Stomach smooth muscle (tissue), 2 donors: ENCODE measurements around the gene PCSK2.

Experiments used
- H3K27ac ChIP-seq: one replicate; pipeline ENCODE4 v1.7.0; 2013; ENCODE audit warnings: mild to moderate bottlenecking, low read length, inconsistent platforms
- H3K27me3 ChIP-seq, 2 donors: one replicate each; pipeline ENCODE4 v1.7.0; 2013; ENCODE audit warnings: low read length in 2 of 2; ENCODE audit not compliant: insufficient read depth in 2 of 2, control insufficient read depth in 1 of 2
- H3K36me3 ChIP-seq, 2 donors: one replicate each; pipeline ENCODE4 v1.7.0; 2013; ENCODE audit warnings: low read length in 2 of 2; ENCODE audit not compliant: control insufficient read depth in 2 of 2, insufficient read depth in 2 of 2
- H3K4me1 ChIP-seq: one replicate; pipeline ENCODE4 v1.7.0; 2013; ENCODE audit warnings: low read length; ENCODE audit not compliant: control insufficient read depth, insufficient read depth
- H3K4me3 ChIP-seq, 2 donors: one replicate each; pipeline ENCODE4 v1.7.0; 2013; ENCODE audit warnings: low read length in 2 of 2
- H3K9ac ChIP-seq, 2 donors: one replicate each; pipeline ENCODE4 v1.7.0; 2013; ENCODE audit warnings: low read length in 2 of 2, mild to moderate bottlenecking in 1 of 2
- H3K9me3 ChIP-seq, 2 donors: one replicate each; pipeline ENCODE4 v1.7.0; 2013; ENCODE audit warnings: low read length in 2 of 2; ENCODE audit not compliant: control insufficient read depth in 2 of 2
- donor health status: healthy.
- donor health status: Pancreatic carcinoma.

PCSK2 gene

DNA sequence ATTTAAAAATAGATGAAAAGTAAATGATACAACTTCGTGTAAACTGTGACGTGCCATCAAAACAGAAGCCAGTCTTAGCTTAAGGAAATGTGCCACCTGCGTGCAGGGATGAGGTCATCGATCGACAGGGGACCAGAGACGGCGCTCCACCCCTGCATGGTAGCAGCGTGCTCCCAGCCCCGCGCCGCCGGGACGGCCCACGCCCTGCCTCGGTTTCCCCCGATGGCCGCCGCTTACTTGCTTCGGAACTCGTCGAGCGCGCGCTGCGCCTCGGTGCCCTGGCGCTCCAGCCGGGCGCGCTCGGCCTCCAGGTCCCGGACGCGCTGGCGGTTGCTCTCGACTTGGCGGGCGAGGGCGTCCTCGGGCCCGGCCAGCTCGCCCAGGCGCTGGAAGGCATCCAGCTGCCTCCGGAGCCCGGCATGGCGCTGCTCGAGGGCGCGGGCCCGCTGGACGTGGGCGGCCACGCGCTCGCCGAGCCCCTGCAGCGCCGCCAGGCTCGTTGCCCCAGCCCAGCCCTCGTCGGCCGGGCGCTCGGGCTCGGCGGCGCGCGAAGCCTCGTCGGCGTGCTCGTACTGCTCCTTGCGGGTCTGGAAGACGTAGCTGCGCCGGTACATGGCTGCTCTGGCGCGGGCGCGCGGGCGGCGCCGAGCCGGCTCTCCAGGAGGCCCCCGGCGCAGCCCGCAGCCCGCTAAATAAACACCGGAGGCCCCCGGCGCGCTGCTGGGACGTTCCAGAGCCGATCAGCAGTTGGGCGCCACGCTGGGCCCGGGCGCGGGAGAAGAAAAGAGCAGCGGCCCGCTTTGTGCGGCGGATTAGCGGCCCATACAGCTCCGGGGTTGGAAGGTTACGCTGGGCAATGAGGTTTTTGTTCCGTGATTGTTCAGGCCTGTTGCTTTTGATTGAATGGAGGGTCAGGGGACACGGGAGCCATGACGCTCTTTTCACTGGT is 304.1 kb downstream of the PCSK2 start, which contains the start of gene BFSP1:
Gene BFSP1 (minus strand): TSS at position 664 of the 949 bp plus-strand sequence. CDS start 50 bp downstream, at position 614.
- Histone ChIP-seq H3K4me1 (peaks cover 15% of the 10 kb centered on the region), H3K36me3 (no peaks in the 10 kb centered on the region), H3K27ac (peak within 1 kb of the TSS; percentile 80), H3K27me3 (no peaks in the 10 kb centered on the region), H3K4me3 (peak within 1 kb of the TSS; percentile 28 to 76), H3K9ac (peak within 1 kb of the TSS; percentile 39 to 71), H3K9me3 (no peaks in the 10 kb centered on the region)

DNA sequence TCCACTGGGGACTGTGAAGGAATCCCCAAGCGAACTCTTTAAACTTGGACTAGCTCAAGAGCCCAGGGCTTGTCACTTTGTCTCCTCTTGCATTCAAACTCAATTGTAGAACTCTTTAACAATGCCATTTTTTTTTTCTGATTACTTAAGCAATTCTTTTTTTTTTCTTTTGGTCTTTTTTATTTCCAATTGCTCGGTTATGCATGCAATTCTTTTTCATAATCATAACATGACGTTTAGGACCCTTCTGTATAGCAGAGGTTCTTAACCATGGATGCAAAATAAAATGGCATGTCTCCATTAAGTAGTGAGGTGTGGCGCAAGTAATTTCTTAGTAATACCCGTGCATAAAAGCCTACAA is 304.8 kb downstream of the PCSK2 start:
- no peaks in the 10 kb centered on the region for H3K27me3 ChIP-seq
- H3K4me3 ChIP-seq: peak overlapping the region; percentile 28 to 76
- peak overlapping the region; percentile 34 to 71 for H3K9ac ChIP-seq
- H3K9me3 ChIP-seq: no peaks in the 10 kb centered on the region
- H3K27ac ChIP-seq: peak overlapping the region; percentile 80
- H3K4me1 ChIP-seq: peaks cover 15% of the 10 kb centered on the region
- H3K36me3 ChIP-seq: no peaks in the 10 kb centered on the region

DNA sequence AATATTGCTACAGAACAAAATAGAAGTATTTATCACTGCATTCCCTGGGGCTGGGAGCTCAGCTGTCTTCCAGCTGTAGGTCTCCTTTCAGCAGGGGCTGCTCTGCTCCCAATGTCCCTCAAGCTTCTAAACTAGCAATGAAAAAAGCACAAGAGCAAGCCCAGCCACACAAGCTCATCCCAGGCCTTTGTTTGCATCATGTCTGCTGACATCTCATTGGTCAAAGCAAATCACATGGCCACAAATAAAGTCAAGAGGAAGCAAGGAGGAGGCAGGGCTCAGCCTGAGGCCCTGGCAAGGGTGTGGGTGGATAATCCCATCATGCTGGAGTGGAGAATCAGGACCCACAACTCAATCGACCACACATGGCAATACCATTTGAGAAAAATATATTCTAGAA is 306.6 kb downstream of the PCSK2 start:
- no peaks in the 10 kb centered on the region for H3K36me3 ChIP-seq
- H3K27me3 ChIP-seq: no peaks in the 10 kb centered on the region
- no peaks in the 10 kb centered on the region for H3K9me3 ChIP-seq
- H3K4me1 ChIP-seq: peaks cover 22% of the 10 kb centered on the region
- no peak overlapping the region for H3K9ac ChIP-seq
- no peak overlapping the region for H3K27ac ChIP-seq
- no peak overlapping the region for H3K4me3 ChIP-seq

DNA sequence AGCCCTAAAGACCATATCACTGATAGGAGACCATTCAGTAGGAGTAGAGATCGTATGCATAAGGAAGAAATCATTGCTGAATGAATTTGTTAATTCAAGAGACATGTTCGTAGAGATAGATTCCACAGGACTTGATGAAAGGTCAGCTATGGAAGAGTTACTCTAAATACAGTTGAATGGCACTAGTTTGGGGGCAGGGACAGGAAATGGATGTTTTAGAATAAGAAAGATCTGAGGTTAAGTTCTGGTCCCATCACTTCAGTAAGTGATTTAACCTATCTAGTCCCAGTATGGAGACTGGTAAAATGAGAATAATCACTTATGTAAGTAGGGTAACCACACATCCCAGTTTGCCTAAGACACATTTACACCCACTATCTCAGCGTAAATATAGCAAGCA is 307.2 kb downstream of the PCSK2 start:
- H3K27me3 ChIP-seq: no peaks in the 10 kb centered on the region
- H3K9ac ChIP-seq: no peak overlapping the region
- no peak overlapping the region for H3K4me3 ChIP-seq
- no peaks in the 10 kb centered on the region for H3K36me3 ChIP-seq
- H3K9me3 ChIP-seq: no peaks in the 10 kb centered on the region
- peaks cover 29% of the 10 kb centered on the region for H3K4me1 ChIP-seq
- H3K27ac ChIP-seq: no peak overlapping the region
